ENCODE results near the gene SF3B6. TPM values are rescaled to one million over a fixed set of nuclear protein-coding genes. Genes with fewer than 3 reads are reported as not detected.
A peak's percentile ranks its signal among the peaks of the same experiment; 100 is the strongest.

The SF3B6 gene
- total and polyA plus RNA-seq, 9 of the 15 experiments (the other 6 are each of a cell fraction or from before 2014, with no cell fraction given), result 146 to 591 (median 295) TPM

- TF ChIP-seq NKRF (IDR thresholded peaks at IDR 0.05; ENCODE audit: borderline replicate concordance) (peak; percentile 85), FOXJ3 (CRISPR knock-in tag; IDR thresholded peaks at IDR 0.05) (no peak), ZNF76 (CRISPR knock-in tag; IDR thresholded peaks at IDR 0.05; ENCODE audit: borderline replicate concordance) (no peak), CAMTA2 (CRISPR knock-in tag; conservative IDR thresholded peaks at IDR 0.05) (no peak), SLC30A9 (CRISPR knock-in tag; IDR thresholded peaks at IDR 0.05) (no peak), SNIP1 (IDR thresholded peaks at IDR 0.05; ENCODE audit: low read depth) (peak; percentile 66; the same call in 1 of the 2 replicates), HNRNPH1 (optimal IDR thresholded peaks at IDR 0.05; ENCODE audit: low read depth, low read length) (no peak), BHLHE40 (IDR thresholded peaks at IDR 0.05; ENCODE audit: low read length) (peak; percentile 47; the same call in 1 of the 2 replicates), KLF6 (CRISPR knock-in tag; IDR thresholded peaks at IDR 0.05; ENCODE audit: borderline replicate concordance) (peak; percentile 15; the same call in 1 of the 2 replicates), BACH1 (tag; IDR thresholded peaks at IDR 0.05) (no peak), ILF3 (IDR thresholded peaks at IDR 0.05; ENCODE audit: borderline replicate concordance) (no peak), HNRNPK (IDR thresholded peaks at IDR 0.05; ENCODE audit: low read depth, low read length, poor library complexity, severe bottlenecking) (no peak), PCBP1 (IDR thresholded peaks at IDR 0.05; ENCODE audit: low read depth, low read length, poor library complexity, severe bottlenecking) (no peak), ZNF740 (CRISPR knock-in tag; IDR thresholded peaks at IDR 0.05) (no peak), ZNF740 (tag; IDR thresholded peaks at IDR 0.05) (no peak), UBTF (IDR thresholded peaks at IDR 0.05; ENCODE audit: borderline replicate concordance in 1 of 2, low read depth in 2 of 2, low read length in 2 of 2) (peak in 1 of 2 experiments; percentile 79; a peak in 1 of 4 replicates), FOXM1 (IDR thresholded peaks at IDR 0.05; ENCODE audit: low read depth) (peak; percentile 44; the same call in 1 of the 2 replicates), FOXM1 (CRISPR knock-in tag; IDR thresholded peaks at IDR 0.05; ENCODE audit: low read depth) (0 out of 2 replicates have a peak, but pooled peaks have one; percentile 33), NCOR1 (IDR thresholded peaks at IDR 0.05) (no peak), YY1 (IDR thresholded peaks at IDR 0.05; ENCODE audit: borderline replicate concordance in 1 of 3, control insufficient read depth in 1 of 3, extremely low read depth in 1 of 3, insufficient read depth in 3 of 3, insufficient read length in 1 of 3, insufficient replicate concordance in 2 of 3, low read depth in 1 of 3, low read length in 2 of 3) (peak; percentile 34 to 77 (median 75)), NBN (IDR thresholded peaks at IDR 0.05; ENCODE audit: low read depth) (peak; percentile 91), FUS (optimal IDR thresholded peaks at IDR 0.05; ENCODE audit: low read depth, low read length) (no peak)
Measured at GRCh38 chr2:24075915-24076848, at the start of gene SF3B6 (continued).

Data from K562 (cell line).